IMR-90 (cell line): ENCODE results near the gene ACSL6. TPM values are rescaled to one million over a fixed set of nuclear protein-coding genes. Genes with fewer than 3 reads are reported as not detected.

Experiments used
- ATAC-seq: fragments of 200-7000 bp; cut with Tn5 transposase; 2 replicates; pipeline ENCODE4 v1.9.1; 2020; ENCODE audit warnings: low read depth, mild to moderate bottlenecking, moderate library complexity
- BruUV-seq: library from RNA; stranded (reverse); fragments of 400-500 nt; replicated peaks from 2 replicates; lab custom pipeline; 2021; lab: Mats Ljungman, UMichigan
- CTCF ChIA-PET: fragments of 300-600 bp; formaldehyde crosslinking; extraction: SDS; loops from one replicate; lab custom pipeline; 2021; ENCODE audit warnings: antibody characterized with exemption; lab: Yijun Ruan, JAX
- POLR2A ChIA-PET: fragments of 300-600 bp; sonication (Branson Sonifier 250); formaldehyde crosslinking; loops from one replicate; lab custom pipeline; 2022; ENCODE audit warnings: antibody characterized with exemption; ENCODE audit not compliant: unreplicated experiment; lab: Charles Lee
- DNase-seq: peaks from one replicate; pipeline ENCODE4 v3.0.0; 2013
- H2AFZ ChIP-seq: replicated peaks from 2 replicates; pipeline ENCODE3; 2013; ENCODE audit warnings: low read length, mild to moderate bottlenecking; ENCODE audit not compliant: poor library complexity
- H2AK5ac ChIP-seq: 2 replicates; pipeline ENCODE4 v1.6.1; 2013; ENCODE audit warnings: low read depth, low read length, inconsistent platforms
- H2AK9ac ChIP-seq: replicated peaks from 2 replicates; pipeline ENCODE3; 2013; ENCODE audit warnings: mild to moderate bottlenecking, low read depth, low read length, moderate library complexity; ENCODE audit not compliant: poor library complexity
- H2BK120ac ChIP-seq: 2 replicates; pipeline ENCODE4 v1.6.1; 2013; ENCODE audit warnings: low read depth, low read length, inconsistent platforms
- H2BK15ac ChIP-seq: 3 replicates; pipeline ENCODE4 v1.6.1; 2013; ENCODE audit warnings: low read depth, low read length, inconsistent platforms
- H2BK20ac ChIP-seq: 2 replicates; pipeline ENCODE4 v1.6.1; 2013; ENCODE audit warnings: low read depth, mild to moderate bottlenecking, inconsistent platforms, low read length, moderate library complexity
- H2BK5ac ChIP-seq: 2 replicates; pipeline ENCODE4 v1.6.1; 2013; ENCODE audit warnings: mild to moderate bottlenecking, low read depth, low read length, inconsistent platforms; ENCODE audit not compliant: poor library complexity, severe bottlenecking
- H3K14ac ChIP-seq: replicated peaks from 2 replicates; pipeline ENCODE4 v1.6.1; 2013; ENCODE audit warnings: low read depth, low read length, inconsistent platforms
- H3K18ac ChIP-seq: 2 replicates; pipeline ENCODE4 v1.6.1; 2013; ENCODE audit warnings: low read depth, low read length, control low read depth
- H3K23ac ChIP-seq: 2 replicates; pipeline ENCODE4 v1.6.1; 2013; ENCODE audit warnings: low read depth, low read length, inconsistent platforms
- H3K27ac ChIP-seq: 2 replicates; pipeline ENCODE4 v1.5.1; 2013; ENCODE audit warnings: mild to moderate bottlenecking, control low read depth, low read length; ENCODE audit not compliant: insufficient read depth
- H3K27me3 ChIP-seq: 2 replicates; pipeline ENCODE4 v1.6.1; 2013; ENCODE audit warnings: low read length; ENCODE audit not compliant: control insufficient read depth, insufficient read depth
- H3K36me3 ChIP-seq: 2 replicates; pipeline ENCODE4 v1.6.1; 2013; ENCODE audit warnings: low read length, mixed read lengths; ENCODE audit not compliant: control insufficient read depth, insufficient read depth
- H3K4ac ChIP-seq: 2 replicates; pipeline ENCODE4 v1.6.1; 2013; ENCODE audit warnings: low read depth, low read length, inconsistent platforms
- H3K4me1 ChIP-seq: 2 replicates; pipeline ENCODE4 v1.6.1; 2013; ENCODE audit warnings: low read length, mixed read lengths; ENCODE audit not compliant: control insufficient read depth, insufficient read depth
- H3K4me2 ChIP-seq: 2 replicates; pipeline ENCODE4 v1.6.1; 2013; ENCODE audit warnings: low read depth, mild to moderate bottlenecking, control low read depth, low read length, moderate library complexity
- H3K4me3 ChIP-seq: 2 replicates; pipeline ENCODE4 v1.5.1; 2013; ENCODE audit warnings: low read depth, mild to moderate bottlenecking, control low read depth, low read length, moderate library complexity; ENCODE audit not compliant: insufficient read depth
- H3K56ac ChIP-seq: 2 replicates; pipeline ENCODE4 v1.6.1; 2013; ENCODE audit warnings: low read length, inconsistent platforms; ENCODE audit not compliant: insufficient read depth; ENCODE audit errors: extremely low read depth
- H3K79me1 ChIP-seq, 2 experiments: 2 replicates each; pipeline ENCODE4 v1.6.1; 2013; ENCODE audit warnings: low read length in 2 of 2, inconsistent platforms in 1 of 2, low read depth in 1 of 2
- H3K9ac ChIP-seq: 2 replicates; pipeline ENCODE4 v1.6.1; 2013; ENCODE audit warnings: low read depth, low read length, control low read depth
- H3K9me1 ChIP-seq: 2 replicates; pipeline ENCODE4 v1.6.1; 2013; ENCODE audit warnings: low read length, inconsistent platforms; ENCODE audit not compliant: insufficient read depth
- H3K9me3 ChIP-seq: 2 replicates; pipeline ENCODE4 v1.6.1; 2013; ENCODE audit warnings: low read length; ENCODE audit not compliant: control insufficient read depth, insufficient read depth
- H4K20me1 ChIP-seq: 2 replicates; pipeline ENCODE4 v1.6.1; 2013; ENCODE audit warnings: low read length, inconsistent platforms; ENCODE audit not compliant: insufficient read depth
- H4K5ac ChIP-seq: 2 replicates; pipeline ENCODE4 v1.6.1; 2013; ENCODE audit warnings: mild to moderate bottlenecking, low read depth, low read length, control low read depth
- H4K8ac ChIP-seq, 2 experiments: 2 replicates each; pipeline ENCODE4 v1.6.1; 2013; ENCODE audit warnings: low read depth in 2 of 2, low read length in 2 of 2, control low read depth in 1 of 2, inconsistent platforms in 1 of 2
- H4K91ac ChIP-seq: 2 replicates; pipeline ENCODE4 v1.6.1; 2013; ENCODE audit warnings: low read depth, low read length, inconsistent platforms; ENCODE audit not compliant: insufficient read depth
- BHLHE40 ChIP-seq: fragments of 150-350 bp; IDR thresholded peaks from 2 replicates; pipeline ENCODE4 v1.6.1; 2016; ENCODE audit warnings: mild to moderate bottlenecking, low read depth, low read length
- CTCF ChIP-seq: conservative IDR thresholded peaks from 2 replicates; pipeline ENCODE4 v1.5.1; 2012; ENCODE audit warnings: mild to moderate bottlenecking, low read depth, low read length, improper control_type of control experiment
- FOS ChIP-seq: fragments of 150-350 bp; IDR thresholded peaks from 2 replicates; pipeline ENCODE4 v1.6.1; 2016; ENCODE audit warnings: low read depth, low read length
- MAFK ChIP-seq: IDR thresholded peaks from 2 replicates; pipeline ENCODE4 v1.6.1; 2012; ENCODE audit warnings: low read depth, low read length, improper control_type of control experiment
- MAZ ChIP-seq: IDR thresholded peaks from 2 replicates; pipeline ENCODE4 v1.6.1; 2012; ENCODE audit warnings: low read depth, mild to moderate bottlenecking, low read length, improper control_type of control experiment, moderate library complexity, borderline replicate concordance
- NFE2L2 ChIP-seq: fragments of 150-350 bp; IDR thresholded peaks from 2 replicates; pipeline ENCODE4 v1.6.1; 2016; ENCODE audit warnings: low read depth, mild to moderate bottlenecking, low read length
- POLR2A ChIP-seq: IDR thresholded peaks from 2 replicates; pipeline ENCODE4 v1.6.1; 2012; ENCODE audit warnings: mild to moderate bottlenecking, low read depth, low read length
- RAD21 ChIP-seq: IDR thresholded peaks from 2 replicates; pipeline ENCODE4 v1.6.1; 2012; ENCODE audit warnings: low read length, improper control_type of control experiment
- RCOR1 ChIP-seq: IDR thresholded peaks from 2 replicates; pipeline ENCODE4 v1.6.1; 2012; ENCODE audit warnings: mild to moderate bottlenecking, low read length, improper control_type of control experiment; ENCODE audit not compliant: insufficient replicate concordance
- SMC3 ChIP-seq: fragments of 150-350 bp; IDR thresholded peaks from 2 replicates; pipeline ENCODE4 v1.6.1; 2016; ENCODE audit warnings: low read depth, mild to moderate bottlenecking, antibody characterized with exemption, low read length, moderate library complexity
- USF2 ChIP-seq: fragments of 150-350 bp; IDR thresholded peaks from 2 replicates; pipeline ENCODE4 v1.6.1; 2017; ENCODE audit warnings: mild to moderate bottlenecking, antibody characterized with exemption, low read length, low read depth
- WGBS, 2 experiments: methylation state at CpG; one replicate each; pipeline versions ENCODE4 v1.1.5 to v1.1.7; 2013; ENCODE audit warnings: missing lambda C conversion rate in 2 of 2; ENCODE audit not compliant: insufficient read length in 1 of 2; ENCODE audit errors: extremely low coverage in 2 of 2; 5-methylcytosine and 5-hydroxymethylcytosine counted together
- dilution Hi-C: fragments of 300-500 bp; cut with HindIII; formaldehyde crosslinking; loops from one replicate; pipeline ENCODE4 v1.14.3; 2018; ENCODE audit warnings: low sequenced_read_pairs; ENCODE audit not compliant: unreplicated experiment
- in situ Hi-C: fragments of 300-500 bp; cut with MboI; formaldehyde crosslinking; loops from 3 replicates; pipeline ENCODE4 v1.14.3; 2019; ENCODE audit warnings: low sequenced_read_pairs, inconsistent platforms, mixed read lengths
- intact Hi-C: fragments of 100-400 bp; cut with micrococcal nuclease; formaldehyde crosslinking; loops from 2 replicates; pipeline ENCODE4 v1.10.0; 2022
- polyA plus RNA-seq, 3 experiments: library from polyadenylated mRNA; depleted of rRNA; stranded (reverse); fragments of >200 nt; gene quantifications; 2 replicates each; pipeline ENCODE4 v1.2.3, GENCODE V29; 2012; ENCODE audit warnings: low replicate concordance in 1 of 3
- total RNA-seq: library from RNA; depleted of rRNA; stranded (reverse); fragments of >200 nt; gene quantifications from 2 replicates; pipeline ENCODE4 v1.2.3, GENCODE V29; 2012

Gene ACSL6
- total and polyA plus RNA-seq, 2 of the 4 experiments (the other 2 are of a cell fraction), result not detected

- BruUV-seq, result no TSS peak
Observed at GRCh38 chr5:131944702-131945550, 66.5 kb downstream of the ACSL6 start.

More at GRCh38 chr5:131944702-131945550, 66.5 kb downstream of the ACSL6 start:
- Histone ChIP-seq H3K9ac (no peak overlapping the region), H2BK15ac (no peak overlapping the region), H4K20me1 (no peaks in the 10 kb centered on the region), H2AK5ac (no peak overlapping the region), H3K18ac (no peak overlapping the region), H3K4me2 (no peak overlapping the region), H3K23ac (no peak overlapping the region), H2BK120ac (no peak overlapping the region), H2AK9ac (no peak overlapping the region), H3K27ac (no peak overlapping the region), H3K56ac (no peak overlapping the region), H4K91ac (no peak overlapping the region), H2AFZ (peak overlapping the region; percentile 29), H2BK5ac (no peak overlapping the region), H3K4me3 (no peak overlapping the region), H3K4ac (no peak overlapping the region), H2BK20ac (no peak overlapping the region), H3K14ac (no peak overlapping the region), H3K36me3 (no peaks in the 10 kb centered on the region), H3K9me1 (no peaks in the 10 kb centered on the region), H3K79me1 (no peaks in the 10 kb centered on the region), H4K8ac (no peak overlapping the region), H3K9me3 (no peaks in the 10 kb centered on the region), H3K4me1 (no peaks in the 10 kb centered on the region), H4K5ac (no peak overlapping the region), H3K27me3 (no peaks in the 10 kb centered on the region; the same call in 1 of the 2 replicates)
- dilution Hi-C loops (no loop called here), in situ Hi-C loops (no loop called here), intact Hi-C loops (no loop called here)
- POLR2A ChIA-PET, result no interaction called here
- ATAC-seq (no peak), DNase-seq (no peak)
- TF ChIP-seq RAD21, result no peak
- TF ChIP-seq POLR2A, result no peak
- TF ChIP-seq BHLHE40, result no peak
- TF ChIP-seq USF2, result no peak
- no peak for TF ChIP-seq FOS
- TF ChIP-seq NFE2L2, result no peak
- no peak for TF ChIP-seq MAZ
- no peak for TF ChIP-seq SMC3
- TF ChIP-seq CTCF, result no peak
- no peak for TF ChIP-seq MAFK
- no peak for TF ChIP-seq RCOR1
- CTCF ChIA-PET, result no interaction called here
- 72% methylated on average over 17 of the region's 37 CpGs; no CpG with 5 or more reads in 1 of the 2 experiments for WGBS, 2 experiments
